Hepatocyte (in vitro differentiated cells): Measurements from ENCODE around the gene TENT5A.

ENCODE experiments used
- CTCF ChIP-seq: fragments of 200-600 bp; sonication (generic); IDR thresholded peaks from 2 replicates; pipeline ENCODE4 v1.5.1; 2016; ENCODE audit warnings: antibody characterized with exemption, mild to moderate bottlenecking; ENCODE audit not compliant: poor library complexity
- EZH2 ChIP-seq: fragments of 200-600 bp; sonication (generic); IDR thresholded peaks from 2 replicates; pipeline ENCODE4 v1.6.1; 2016; ENCODE audit warnings: antibody characterized with exemption, mild to moderate bottlenecking, borderline replicate concordance

GRCh38 chr6:81756690-81757089 lies 4.2 kb upstream of the TENT5A start:
- no peak for TF ChIP-seq CTCF
- TF ChIP-seq EZH2, result no peak
